CD8-positive, alpha-beta memory T cell (primary cell): ENCODE data around the gene GEMIN2. TPM values are rescaled to one million over a fixed set of nuclear protein-coding genes. Genes with fewer than 3 reads are reported as not detected.
"Not testable (repeated sequence)": the region's sequence is repeated elsewhere in the genome, so short reads cannot be mapped to it uniquely, and the experiment has no call there.

Source experiments
- CTCF ChIA-PET: fragments of 350-600 bp; sonication (Branson Sonifier 250); formaldehyde crosslinking; loops from one replicate; lab custom pipeline; 2021; ENCODE audit warnings: antibody characterized with exemption; lab: Charles Lee
- POLR2A ChIA-PET: fragments of 350-600 bp; sonication (Branson Sonifier 250); formaldehyde crosslinking; loops from one replicate; lab custom pipeline; 2021; ENCODE audit warnings: antibody characterized with exemption; lab: Charles Lee
- DNase-seq, 5 donors: peaks; one replicate each; pipeline versions ENCODE4 v3.0.0 to v3.0.0-alpha.2; 2020 to 2022; ENCODE audit warnings: mixed read lengths in 1 of 5
- H3K27ac ChIP-seq: one replicate; pipeline ENCODE4 v1.7.0; 2013; ENCODE audit warnings: low read depth, mild to moderate bottlenecking, low read length, moderate library complexity
- H3K27me3 ChIP-seq: 2 replicates; pipeline ENCODE4 v1.7.0; 2013; ENCODE audit warnings: low read length, mild to moderate bottlenecking; ENCODE audit not compliant: insufficient read depth, poor library complexity, severe bottlenecking
- H3K36me3 ChIP-seq: 2 replicates; pipeline ENCODE4 v1.7.0; 2013; ENCODE audit warnings: mild to moderate bottlenecking, low read length, moderate library complexity; ENCODE audit not compliant: insufficient read depth
- H3K4me1 ChIP-seq: 2 replicates; pipeline ENCODE4 v1.7.0; 2013; ENCODE audit warnings: mild to moderate bottlenecking, low read length, moderate library complexity; ENCODE audit not compliant: insufficient read depth
- H3K4me3 ChIP-seq: 2 replicates; pipeline ENCODE4 v1.7.0; 2013; ENCODE audit warnings: mild to moderate bottlenecking, low read length
- H3K9me3 ChIP-seq: 2 replicates; pipeline ENCODE4 v1.7.0; 2013; ENCODE audit warnings: mild to moderate bottlenecking, low read length
- H3K27ac Mint-ChIP-seq, 8 donors: one replicate each; pipeline ENCODE4 v1.8.0; 2020 to 2021; ENCODE audit warnings: mixed read lengths in 8 of 8, mild to moderate bottlenecking in 6 of 8, inconsistent platforms in 3 of 8, moderate library complexity in 3 of 8
- H3K27me3 Mint-ChIP-seq, 2 donors: one replicate each; pipeline ENCODE4 v1.8.0; 2020 to 2021; ENCODE audit warnings: mixed read lengths in 2 of 2, mild to moderate bottlenecking in 1 of 2, moderate library complexity in 1 of 2
- H3K36me3 Mint-ChIP-seq, 3 donors: one replicate each; pipeline ENCODE4 v1.8.0; 2020 to 2021; ENCODE audit warnings: mixed read lengths in 3 of 3, inconsistent platforms in 1 of 3, mild to moderate bottlenecking in 1 of 3
- H3K4me1 Mint-ChIP-seq, 3 donors: one replicate each; pipeline ENCODE4 v1.8.0; 2020 to 2021; ENCODE audit warnings: mixed read lengths in 3 of 3, inconsistent platforms in 1 of 3, mild to moderate bottlenecking in 1 of 3
- H3K4me3 Mint-ChIP-seq, 7 donors: one replicate each; pipeline ENCODE4 v1.8.0; 2020 to 2021; ENCODE audit warnings: mixed read lengths in 7 of 7, mild to moderate bottlenecking in 6 of 7, moderate library complexity in 4 of 7, inconsistent platforms in 2 of 7
- H3K9me3 Mint-ChIP-seq, 5 donors: one replicate each; pipeline ENCODE4 v1.8.0; 2020 to 2022; ENCODE audit warnings: mixed read lengths in 5 of 5, mild to moderate bottlenecking in 3 of 5, moderate library complexity in 2 of 5, inconsistent platforms in 1 of 5
- polyA plus RNA-seq: library from polyadenylated mRNA; unstranded; fragments of 300-500 nt; fragmentation: Illumina TruSeq; gene quantifications from one replicate; pipeline ENCODE4 v1.2.3, GENCODE V29; 2021
- total RNA-seq, 2 experiments: library from RNA; stranded (reverse); gene quantifications; one replicate each; pipeline ENCODE4 v1.2.3, GENCODE V29; 2021

GEMIN2 gene
- total and polyA plus RNA-seq, 3 experiments from 2014 or later: 10.1 to 18.1 (median 17.0) TPM

- Mint-ChIP-seq H3K9me3 (no peaks in the 10 kb centered on the region), H3K27me3 (no peaks in the 10 kb centered on the region), H3K4me1 (peaks cover 19 to 32% (median 30%) of the 10 kb centered on the region in 3 donors), H3K36me3 (peaks cover 0 to 78% (median 32%) of the 10 kb centered on the region in 3 donors), H3K27ac (peak overlapping the region in 1 of 8 donors; percentile 35), H3K4me3 (no peak overlapping the region)
- Histone ChIP-seq H3K27me3 (no peaks in the 10 kb centered on the region), H3K36me3 (peaks cover 35% of the 10 kb centered on the region), H3K4me1 (no peaks in the 10 kb centered on the region), H3K4me3 (no peak overlapping the region), H3K27ac (no peak overlapping the region), H3K9me3 (no peaks in the 10 kb centered on the region)
- DNase-seq: no peak
- ChIA-PET POLR2A (no interaction called here), CTCF (no interaction called here)
Observed at GRCh38 chr14:39087493-39087892, 26.6 kb upstream of the GEMIN2 start.

- H3K27ac ChIP-seq: no peak overlapping the region
- H3K36me3 ChIP-seq: peaks cover 22% of the 10 kb centered on the region
- Mint-ChIP-seq H3K9me3 (no peaks in the 10 kb centered on the region), H3K27ac (peak overlapping the region in 2 of 8 donors; percentile 3 to 64), H3K4me3 (peak overlapping the region in 1 of 7 donors; percentile 10), H3K36me3 (peaks cover 0 to 75% (median 31%) of the 10 kb centered on the region in 3 donors), H3K27me3 (no peaks in the 10 kb centered on the region), H3K4me1 (peaks cover 25 to 42% (median 40%) of the 10 kb centered on the region in 3 donors)
- no peaks in the 10 kb centered on the region for H3K27me3 ChIP-seq
- ChIA-PET POLR2A (interaction anchor here (0.5 kb wide), 1 partner anchor 108 kb away, joined by 3 read pairs; no protein-coding TSS in a partner anchor), CTCF (interaction anchor here (1.0 kb wide), 1 partner anchor 11 kb away, joined by 3 read pairs; no protein-coding TSS in a partner anchor)
- no peaks in the 10 kb centered on the region for H3K4me1 ChIP-seq
- no peaks in the 10 kb centered on the region for H3K9me3 ChIP-seq
- no peak for DNase-seq
- H3K4me3 ChIP-seq: no peak overlapping the region
Observed at GRCh38 chr14:39090548-39091111, 23.5 kb upstream of the GEMIN2 start.

GRCh38 chr14:39091716-39092115 is 22.4 kb upstream of the GEMIN2 start:
- H3K4me3 Mint-ChIP-seq: no peak overlapping the region
- peaks cover 0 to 72% (median 26%) of the 10 kb centered on the region in 3 donors for H3K36me3 Mint-ChIP-seq
- H3K27me3 ChIP-seq: no peaks in the 10 kb centered on the region
- H3K9me3 ChIP-seq: no peaks in the 10 kb centered on the region
- no peak overlapping the region for H3K4me3 ChIP-seq
- peaks cover 4% of the 10 kb centered on the region for H3K4me1 ChIP-seq
- ChIA-PET CTCF (no interaction called here), POLR2A (no interaction called here)
- no peak for DNase-seq
- H3K9me3 Mint-ChIP-seq: no peaks in the 10 kb centered on the region
- peaks cover 25 to 43% (median 38%) of the 10 kb centered on the region in 3 donors for H3K4me1 Mint-ChIP-seq
- no peak overlapping the region for H3K27ac ChIP-seq
- no peaks in the 10 kb centered on the region for H3K27me3 Mint-ChIP-seq
- peak overlapping the region in 3 of 8 donors; percentile 17 to 41 (median 31) for H3K27ac Mint-ChIP-seq
- H3K36me3 ChIP-seq: peaks cover 18% of the 10 kb centered on the region

- Mint-ChIP-seq H3K4me3 (no peak overlapping the region), H3K4me1 (peaks cover 35 to 51% (median 44%) of the 10 kb centered on the region in 3 donors), H3K36me3 (peaks cover 0 to 57% (median 20%) of the 10 kb centered on the region in 3 donors), H3K27me3 (no peaks in the 10 kb centered on the region), H3K27ac (peak overlapping the region in 6 of 8 donors; percentile 3 to 83 (median 34)), H3K9me3 (no peaks in the 10 kb centered on the region)
- Histone ChIP-seq H3K36me3 (peaks cover 11% of the 10 kb centered on the region), H3K27me3 (no peaks in the 10 kb centered on the region), H3K4me1 (peaks cover 18% of the 10 kb centered on the region), H3K27ac (no peak overlapping the region), H3K4me3 (no peak overlapping the region), H3K9me3 (no peaks in the 10 kb centered on the region)
- POLR2A ChIA-PET: no interaction called here
- no peak for DNase-seq
- CTCF ChIA-PET: no interaction called here
Observed at GRCh38 chr14:39094515-39094914, 19.6 kb upstream of the GEMIN2 start.

GRCh38 chr14:39097159-39097558 is 17.0 kb upstream of the GEMIN2 start:
- Mint-ChIP-seq H3K4me1 (peaks cover 38 to 63% (median 57%) of the 10 kb centered on the region in 3 donors), H3K36me3 (peaks cover 0 to 36% (median 8%) of the 10 kb centered on the region in 3 donors), H3K4me3 (peak overlapping the region in 3 of 7 donors; percentile 14 to 44 (median 24)), H3K27ac (peak overlapping the region; percentile 12 to 80 (median 41)), H3K27me3 (no peaks in the 10 kb centered on the region), H3K9me3 (no peaks in the 10 kb centered on the region)
- CTCF ChIA-PET: no interaction called here
- Histone ChIP-seq H3K4me3 (no peak overlapping the region), H3K27me3 (no peaks in the 10 kb centered on the region), H3K36me3 (no peaks in the 10 kb centered on the region), H3K9me3 (no peaks in the 10 kb centered on the region), H3K27ac (no peak overlapping the region), H3K4me1 (peaks cover 26% of the 10 kb centered on the region)
- peak in 1 of 5 donors; percentile 34 for DNase-seq
- POLR2A ChIA-PET: interaction anchor here (1.1 to 1.5 kb wide), 2 partner anchors 17 to 335 kb away, joined by 3 read pairs; partner anchors contain the start of genes FBXO33 and GEMIN2

- H3K27ac ChIP-seq: not testable (repeated sequence)
Observed at GRCh38 chr14:39099215-39099614, 14.9 kb upstream of the GEMIN2 start.

GRCh38 chr14:39099748-39100147 is 14.4 kb upstream of the GEMIN2 start:
- H3K27me3 Mint-ChIP-seq: no peaks in the 10 kb centered on the region
- no peaks in the 10 kb centered on the region for H3K36me3 ChIP-seq
- no peak overlapping the region for H3K27ac ChIP-seq
- H3K9me3 ChIP-seq: no peaks in the 10 kb centered on the region
- DNase-seq: no peak
- ChIA-PET POLR2A (interaction anchor here (1.2 kb wide), 1 partner anchor 14 kb away, joined by 3 read pairs; the partner anchor contains the start of gene GEMIN2), CTCF (no interaction called here)
- H3K27me3 ChIP-seq: no peaks in the 10 kb centered on the region
- H3K4me3 ChIP-seq: no peak overlapping the region
- H3K9me3 Mint-ChIP-seq: no peaks in the 10 kb centered on the region
- H3K4me3 Mint-ChIP-seq: peak overlapping the region in 6 of 7 donors; percentile 1 to 37 (median 7)
- peaks cover 0 to 32% (median 5%) of the 10 kb centered on the region in 3 donors for H3K36me3 Mint-ChIP-seq
- peaks cover 38% of the 10 kb centered on the region for H3K4me1 ChIP-seq
- H3K27ac Mint-ChIP-seq: peak overlapping the region in 7 of 8 donors; percentile 5 to 92 (median 29)
- peaks cover 41 to 76% (median 68%) of the 10 kb centered on the region in 3 donors for H3K4me1 Mint-ChIP-seq

More at GRCh38 chr14:39099215-39099614, 14.9 kb upstream of the GEMIN2 start:
- H3K4me3 ChIP-seq, H3K9me3 Mint-ChIP-seq, H3K9me3 ChIP-seq, CTCF ChIA-PET, H3K4me3 Mint-ChIP-seq, H3K27me3 ChIP-seq, H3K27me3 Mint-ChIP-seq, DNase-seq, H3K36me3 ChIP-seq: not testable (repeated sequence)
- POLR2A ChIA-PET: interaction anchor here (0.6 to 1.2 kb wide), 3 partner anchors 14 to 113 kb away, joined by 3 to 4 read pairs (median 3); partner anchors contain the start of genes GEMIN2 and PNN
- Mint-ChIP-seq H3K27ac (peak overlapping the region in 5 of 8 donors; percentile 23 to 92 (median 58)), H3K4me1 (peaks cover 46 to 75% (median 67%) of the 10 kb centered on the region in 3 donors), H3K36me3 (peaks cover 0 to 37% (median 7%) of the 10 kb centered on the region in 3 donors)
- peaks cover 32% of the 10 kb centered on the region for H3K4me1 ChIP-seq
